ENCODE data around the gene INSIG2.
A peak's percentile ranks its signal among the peaks of the same experiment; 100 is the strongest.

INSIG2 gene

DNA sequence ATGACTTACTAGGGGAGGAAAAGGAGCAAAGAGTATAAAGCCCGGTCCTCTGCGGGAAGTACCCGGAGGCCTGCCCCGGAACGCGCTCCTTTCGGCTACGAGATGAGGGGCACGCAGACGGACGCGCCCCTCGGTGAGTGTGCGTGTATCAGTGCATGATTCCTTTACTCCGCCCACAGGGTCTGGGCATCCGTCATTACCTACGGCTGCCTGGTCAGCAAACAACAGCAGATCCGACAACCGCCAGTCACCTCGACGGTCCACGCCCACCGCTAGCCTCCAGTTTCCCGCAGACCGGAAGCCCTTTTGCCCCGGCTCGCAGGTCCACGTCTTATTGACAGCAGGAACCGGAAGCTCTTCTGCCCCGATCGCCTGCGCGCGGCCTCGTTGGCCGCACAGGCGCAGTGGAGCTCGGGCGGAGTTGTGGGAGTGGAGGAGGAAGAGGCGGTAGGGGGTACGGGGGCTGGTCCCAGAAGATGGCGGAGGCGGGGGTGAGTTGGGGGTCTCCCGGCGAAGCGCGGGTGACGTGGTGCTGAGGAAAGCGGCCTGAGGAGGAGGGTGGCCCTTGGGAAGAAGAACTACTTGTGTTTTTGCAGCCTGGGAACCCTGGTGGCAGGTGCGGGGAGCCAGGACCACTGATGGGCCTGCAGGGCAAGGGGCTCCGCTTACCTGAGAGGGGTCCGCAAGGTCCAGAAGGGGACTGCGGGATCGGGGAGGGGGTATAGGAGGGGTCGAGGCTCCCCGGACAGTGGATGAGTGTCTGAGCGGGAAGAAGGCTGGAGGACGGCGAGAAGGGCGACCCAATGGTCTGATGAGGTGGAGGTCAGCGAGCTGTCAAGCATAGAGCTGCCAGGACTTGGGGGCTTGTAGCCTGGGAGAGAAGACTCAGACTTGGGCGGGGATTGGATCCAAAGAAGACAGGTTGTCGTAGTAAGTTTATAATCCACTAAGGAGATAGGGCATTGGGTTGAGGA lies at the start of gene INSIG2:
Gene INSIG2, plus strand, starts transcription at position 421 of the 974 bp plus-strand sequence. CDS start 8,086 bp downstream, outside the sequence.
- DNase-seq (ENCODE audit: low spot score), result peak; percentile 87
- TF ChIP-seq, protein P1, sequence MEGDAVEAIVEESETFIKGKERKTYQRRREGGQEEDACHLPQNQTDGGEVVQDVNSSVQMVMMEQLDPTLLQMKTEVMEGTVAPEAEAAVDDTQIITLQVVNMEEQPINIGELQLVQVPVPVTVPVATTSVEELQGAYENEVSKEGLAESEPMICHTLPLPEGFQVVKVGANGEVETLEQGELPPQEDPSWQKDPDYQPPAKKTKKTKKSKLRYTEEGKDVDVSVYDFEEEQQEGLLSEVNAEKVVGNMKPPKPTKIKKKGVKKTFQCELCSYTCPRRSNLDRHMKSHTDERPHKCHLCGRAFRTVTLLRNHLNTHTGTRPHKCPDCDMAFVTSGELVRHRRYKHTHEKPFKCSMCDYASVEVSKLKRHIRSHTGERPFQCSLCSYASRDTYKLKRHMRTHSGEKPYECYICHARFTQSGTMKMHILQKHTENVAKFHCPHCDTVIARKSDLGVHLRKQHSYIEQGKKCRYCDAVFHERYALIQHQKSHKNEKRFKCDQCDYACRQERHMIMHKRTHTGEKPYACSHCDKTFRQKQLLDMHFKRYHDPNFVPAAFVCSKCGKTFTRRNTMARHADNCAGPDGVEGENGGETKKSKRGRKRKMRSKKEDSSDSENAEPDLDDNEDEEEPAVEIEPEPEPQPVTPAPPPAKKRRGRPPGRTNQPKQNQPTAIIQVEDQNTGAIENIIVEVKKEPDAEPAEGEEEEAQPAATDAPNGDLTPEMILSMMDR (IDR thresholded peaks at IDR 0.05; ENCODE audit: extremely low read depth, missing control alignments), result no peak

DNA sequence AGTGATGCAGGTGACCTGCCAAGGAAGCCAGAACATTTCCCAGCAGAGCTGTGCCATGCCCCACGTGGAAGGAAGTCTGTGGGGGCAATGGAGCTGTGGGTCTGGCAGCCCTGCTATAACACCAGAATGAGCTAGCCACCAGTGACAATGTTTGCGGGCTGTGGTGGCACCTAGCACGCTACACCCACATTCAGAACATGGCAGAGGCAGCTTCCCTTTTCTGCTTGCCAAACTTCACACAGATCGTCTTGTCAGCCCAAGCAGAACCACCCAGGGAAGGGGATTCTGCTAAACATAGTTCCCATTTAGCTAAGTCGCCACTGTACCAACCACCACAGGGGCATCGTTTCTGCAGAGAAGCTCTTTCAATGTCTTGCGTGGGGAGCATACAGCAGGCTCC lies 47.4 kb upstream of the INSIG2 start:
- TF ChIP-seq, protein P1 (IDR thresholded peaks at IDR 0.05; ENCODE audit: extremely low read depth, missing control alignments), result no peak
- no peak for DNase-seq (ENCODE audit: low spot score)

DNA sequence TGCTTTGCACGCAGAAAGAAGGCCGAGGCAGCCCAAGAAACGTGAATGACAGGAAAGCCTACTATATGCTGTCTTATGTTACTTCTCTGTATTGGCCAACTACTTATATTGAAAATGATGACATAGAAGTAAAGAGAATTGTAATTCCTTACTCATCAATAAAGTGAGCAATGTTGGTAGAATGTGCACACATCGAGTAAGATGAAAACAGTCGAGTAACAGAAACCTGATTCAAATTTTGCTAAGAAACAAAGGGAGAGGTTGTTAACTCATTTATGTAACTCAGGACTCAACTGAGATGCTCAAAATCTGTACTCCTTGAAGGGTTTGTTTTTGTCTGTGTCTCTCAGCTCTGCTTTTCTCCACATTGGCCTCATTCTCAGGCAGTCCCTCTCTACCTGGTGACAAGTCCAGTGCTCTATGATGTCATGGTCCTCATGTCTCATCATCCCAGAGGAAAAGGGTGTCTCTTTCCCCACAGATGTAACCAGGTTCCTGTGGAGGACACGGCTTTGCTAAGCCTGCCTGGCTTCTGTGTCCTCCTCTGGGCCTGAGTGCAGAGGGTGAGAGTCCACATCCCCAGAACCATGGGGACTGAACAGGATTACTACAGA lies 44.1 kb upstream of the INSIG2 start:
- TF ChIP-seq, protein P1 (IDR thresholded peaks at IDR 0.05; ENCODE audit: extremely low read depth, missing control alignments), result no peak
- DNase-seq (ENCODE audit: low spot score), result no peak

DNA sequence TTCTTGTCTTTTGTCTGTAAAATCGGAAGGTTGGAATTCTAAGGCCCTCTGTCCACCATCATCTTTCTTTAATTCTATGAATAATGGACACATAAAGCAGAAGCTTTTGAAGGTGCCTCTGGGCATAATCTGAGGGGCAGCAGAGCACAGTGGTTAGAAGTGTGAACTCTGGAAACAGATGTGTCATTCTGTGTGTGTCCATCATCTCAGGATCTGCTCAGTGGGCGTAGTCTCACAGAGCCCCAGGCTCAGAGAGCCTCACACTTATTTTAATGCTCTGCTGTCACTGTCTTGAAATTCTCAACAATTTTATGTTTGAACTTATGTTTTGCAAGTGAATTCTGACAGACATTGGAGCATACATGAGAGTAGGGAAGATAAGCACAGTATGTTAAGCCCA lies 43.4 kb upstream of the INSIG2 start:
- TF ChIP-seq, protein P1 (IDR thresholded peaks at IDR 0.05; ENCODE audit: extremely low read depth, missing control alignments), result no peak
- DNase-seq (ENCODE audit: low spot score), result no peak

DNA sequence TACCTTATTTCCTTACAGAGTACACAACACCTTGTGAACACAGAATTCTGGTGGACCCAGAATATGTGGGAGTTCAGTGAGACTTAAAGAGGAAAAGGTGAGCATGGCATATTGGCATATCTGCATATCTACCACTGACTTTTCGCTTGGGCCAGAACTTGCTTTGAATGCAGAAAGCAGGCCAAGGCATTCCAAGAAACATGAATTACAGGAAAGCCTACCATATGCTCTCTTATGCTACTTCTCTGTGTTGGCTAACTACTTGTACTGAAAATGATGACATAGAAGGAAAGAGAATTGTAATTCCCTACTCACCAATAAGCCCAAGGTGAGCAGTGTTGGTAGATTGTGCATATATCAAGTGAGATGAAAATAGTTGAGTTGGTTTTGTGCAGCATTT lies 43.0 kb upstream of the INSIG2 start:
- no peak for DNase-seq (ENCODE audit: low spot score)
- TF ChIP-seq, protein P1 (IDR thresholded peaks at IDR 0.05; ENCODE audit: extremely low read depth, missing control alignments), result no peak

DNA sequence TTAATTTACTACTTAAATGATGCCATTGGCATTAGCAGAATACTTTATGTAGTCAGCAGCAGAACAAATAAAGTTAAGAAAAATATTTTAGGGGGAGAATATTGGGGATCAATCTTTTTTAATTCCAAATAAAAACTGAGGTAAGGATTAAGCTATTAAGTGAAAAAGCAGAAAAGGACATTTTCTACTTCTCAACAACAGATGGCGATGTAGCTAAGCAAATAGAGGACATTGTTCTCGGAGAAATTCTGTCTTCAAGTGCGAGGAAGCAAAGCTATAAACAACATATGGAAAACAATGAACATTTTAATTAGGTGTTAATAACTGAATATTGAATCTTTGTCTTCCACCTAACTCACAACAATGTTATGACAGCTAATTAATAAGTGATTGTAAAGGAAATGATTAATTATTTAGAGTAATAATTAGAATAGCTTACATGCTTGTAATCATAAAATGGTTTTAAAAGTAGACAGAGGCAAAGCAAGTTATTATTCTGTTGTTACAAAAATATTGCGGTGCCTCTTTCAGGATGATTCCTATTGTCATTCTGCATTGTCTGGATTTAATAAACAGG lies 41.5 kb upstream of the INSIG2 start:
- peak; percentile 37 for DNase-seq (ENCODE audit: low spot score)
- TF ChIP-seq, protein P1 (IDR thresholded peaks at IDR 0.05; ENCODE audit: extremely low read depth, missing control alignments), result peak; percentile 32

DNA sequence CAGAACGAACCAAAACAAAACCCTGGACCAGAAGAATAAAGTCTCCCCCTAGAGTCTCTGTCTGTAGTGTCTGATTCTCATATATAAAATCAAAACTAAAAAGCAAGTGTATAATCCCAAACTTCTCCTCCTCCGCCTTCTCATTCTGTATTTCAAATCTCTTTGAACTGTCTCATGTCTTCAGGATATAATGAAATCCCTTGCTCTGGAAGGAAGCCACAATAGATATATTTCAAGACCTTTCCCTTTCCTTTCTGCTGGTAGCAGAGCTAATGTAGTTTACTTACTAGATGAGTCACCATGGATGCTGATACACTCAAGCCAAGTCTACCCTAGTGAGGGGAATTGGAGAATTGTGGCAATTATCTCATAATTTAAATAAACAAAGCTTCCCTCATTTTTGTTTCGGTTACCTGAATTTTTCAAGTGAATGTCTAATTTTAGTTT lies 40.9 kb upstream of the INSIG2 start:
- TF ChIP-seq, protein P1 (IDR thresholded peaks at IDR 0.05; ENCODE audit: extremely low read depth, missing control alignments), result no peak
- DNase-seq (ENCODE audit: low spot score), result no peak

Measured in GM20000 (cell line).